ENCODE measurements around the gene ARAP1.

ARAP1 gene

DNA sequence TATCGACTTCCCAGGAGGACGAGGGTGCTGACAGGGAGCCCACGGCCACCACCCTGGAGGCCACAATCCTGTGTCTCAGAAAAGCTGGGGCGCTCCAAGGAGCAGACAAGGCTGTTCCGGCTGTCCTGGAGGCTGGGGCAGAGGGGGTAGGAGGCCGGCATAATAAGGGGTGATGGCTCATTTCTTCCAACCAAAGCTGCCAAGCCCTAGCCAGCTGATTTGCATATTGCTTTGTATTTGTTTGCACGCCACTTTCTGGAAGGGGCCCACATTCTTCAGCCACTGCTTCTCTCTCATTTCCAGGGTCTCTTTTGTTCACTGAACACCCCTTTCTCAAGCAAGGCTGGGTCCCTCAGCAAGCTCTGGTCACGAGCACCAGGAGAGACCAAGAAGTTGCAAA is 82.7 kb downstream of the ARAP1 start:
- H3K4me3 ChIP-seq (replicated peaks; ENCODE audit: insufficient read depth, low read length) = no peak overlapping the region
- no peak for TF ChIP-seq GABPA (IDR thresholded peaks at IDR 0.05; ENCODE audit: low read depth)
- no peak for TF ChIP-seq POLR2AphosphoS5 (IDR thresholded peaks at IDR 0.05; ENCODE audit: low read depth)
- no peak for TF ChIP-seq SPI1 (IDR thresholded peaks at IDR 0.05; ENCODE audit: borderline replicate concordance, low read depth)
- TF ChIP-seq, protein P1, sequence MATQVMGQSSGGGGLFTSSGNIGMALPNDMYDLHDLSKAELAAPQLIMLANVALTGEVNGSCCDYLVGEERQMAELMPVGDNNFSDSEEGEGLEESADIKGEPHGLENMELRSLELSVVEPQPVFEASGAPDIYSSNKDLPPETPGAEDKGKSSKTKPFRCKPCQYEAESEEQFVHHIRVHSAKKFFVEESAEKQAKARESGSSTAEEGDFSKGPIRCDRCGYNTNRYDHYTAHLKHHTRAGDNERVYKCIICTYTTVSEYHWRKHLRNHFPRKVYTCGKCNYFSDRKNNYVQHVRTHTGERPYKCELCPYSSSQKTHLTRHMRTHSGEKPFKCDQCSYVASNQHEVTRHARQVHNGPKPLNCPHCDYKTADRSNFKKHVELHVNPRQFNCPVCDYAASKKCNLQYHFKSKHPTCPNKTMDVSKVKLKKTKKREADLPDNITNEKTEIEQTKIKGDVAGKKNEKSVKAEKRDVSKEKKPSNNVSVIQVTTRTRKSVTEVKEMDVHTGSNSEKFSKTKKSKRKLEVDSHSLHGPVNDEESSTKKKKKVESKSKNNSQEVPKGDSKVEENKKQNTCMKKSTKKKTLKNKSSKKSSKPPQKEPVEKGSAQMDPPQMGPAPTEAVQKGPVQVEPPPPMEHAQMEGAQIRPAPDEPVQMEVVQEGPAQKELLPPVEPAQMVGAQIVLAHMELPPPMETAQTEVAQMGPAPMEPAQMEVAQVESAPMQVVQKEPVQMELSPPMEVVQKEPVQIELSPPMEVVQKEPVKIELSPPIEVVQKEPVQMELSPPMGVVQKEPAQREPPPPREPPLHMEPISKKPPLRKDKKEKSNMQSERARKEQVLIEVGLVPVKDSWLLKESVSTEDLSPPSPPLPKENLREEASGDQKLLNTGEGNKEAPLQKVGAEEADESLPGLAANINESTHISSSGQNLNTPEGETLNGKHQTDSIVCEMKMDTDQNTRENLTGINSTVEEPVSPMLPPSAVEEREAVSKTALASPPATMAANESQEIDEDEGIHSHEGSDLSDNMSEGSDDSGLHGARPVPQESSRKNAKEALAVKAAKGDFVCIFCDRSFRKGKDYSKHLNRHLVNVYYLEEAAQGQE (IDR thresholded peaks at IDR 0.05; ENCODE audit: insufficient replicate concordance, low read depth) = no peak
- TF ChIP-seq, protein P2, sequence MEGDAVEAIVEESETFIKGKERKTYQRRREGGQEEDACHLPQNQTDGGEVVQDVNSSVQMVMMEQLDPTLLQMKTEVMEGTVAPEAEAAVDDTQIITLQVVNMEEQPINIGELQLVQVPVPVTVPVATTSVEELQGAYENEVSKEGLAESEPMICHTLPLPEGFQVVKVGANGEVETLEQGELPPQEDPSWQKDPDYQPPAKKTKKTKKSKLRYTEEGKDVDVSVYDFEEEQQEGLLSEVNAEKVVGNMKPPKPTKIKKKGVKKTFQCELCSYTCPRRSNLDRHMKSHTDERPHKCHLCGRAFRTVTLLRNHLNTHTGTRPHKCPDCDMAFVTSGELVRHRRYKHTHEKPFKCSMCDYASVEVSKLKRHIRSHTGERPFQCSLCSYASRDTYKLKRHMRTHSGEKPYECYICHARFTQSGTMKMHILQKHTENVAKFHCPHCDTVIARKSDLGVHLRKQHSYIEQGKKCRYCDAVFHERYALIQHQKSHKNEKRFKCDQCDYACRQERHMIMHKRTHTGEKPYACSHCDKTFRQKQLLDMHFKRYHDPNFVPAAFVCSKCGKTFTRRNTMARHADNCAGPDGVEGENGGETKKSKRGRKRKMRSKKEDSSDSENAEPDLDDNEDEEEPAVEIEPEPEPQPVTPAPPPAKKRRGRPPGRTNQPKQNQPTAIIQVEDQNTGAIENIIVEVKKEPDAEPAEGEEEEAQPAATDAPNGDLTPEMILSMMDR (IDR thresholded peaks at IDR 0.05; ENCODE audit: insufficient read depth, low read length) = no peak
- peaks cover 30% of the 10 kb centered on the region for H3K27me3 ChIP-seq (ENCODE audit: insufficient read depth, poor library complexity, severe bottlenecking)
- no peak for DNase-seq (ENCODE audit: low read depth in 1 of 2, low spot score in 1 of 2)
- H3K27ac ChIP-seq (replicated peaks) = no peak overlapping the region

DNA sequence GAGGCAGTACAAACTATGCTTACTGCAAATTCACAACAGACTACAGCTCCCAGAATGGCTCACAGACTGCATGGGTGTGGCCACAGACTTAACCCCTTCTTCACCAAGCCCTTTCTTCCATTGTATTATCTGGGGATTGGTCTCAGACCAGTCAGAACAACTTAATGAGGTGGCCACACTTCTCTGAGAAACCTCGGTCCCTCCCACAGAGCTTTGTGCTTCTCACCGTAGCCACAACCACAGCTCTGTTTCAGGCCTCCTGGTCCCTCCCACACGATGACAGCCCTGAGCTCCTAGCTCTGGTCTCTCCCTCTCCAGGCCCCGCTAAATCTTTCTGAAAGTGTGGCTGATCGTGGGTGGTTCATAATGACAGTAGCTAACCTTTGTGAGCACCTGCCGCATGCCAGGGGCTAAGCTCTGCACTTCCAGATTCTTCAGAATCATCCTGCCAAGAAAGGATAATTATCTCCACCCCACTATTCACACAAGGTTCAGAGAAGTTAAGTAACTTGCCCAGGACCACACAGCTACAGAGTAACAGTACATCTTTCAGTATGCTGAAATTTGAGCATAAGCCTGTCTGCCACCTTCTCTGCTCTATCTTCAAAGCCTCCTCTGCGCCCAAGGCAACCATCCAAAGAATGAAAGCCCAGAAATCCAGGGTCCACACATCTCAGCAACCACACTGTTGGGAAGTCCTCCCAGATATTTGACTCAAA is 83.4 kb downstream of the ARAP1 start:
- H3K4me3 ChIP-seq (replicated peaks; ENCODE audit: insufficient read depth, low read length) = no peak overlapping the region
- H3K27me3 ChIP-seq (ENCODE audit: insufficient read depth, poor library complexity, severe bottlenecking) = peaks cover 23% of the 10 kb centered on the region
- no peak for DNase-seq (ENCODE audit: low read depth in 1 of 2, low spot score in 1 of 2)
- TF ChIP-seq POLR2AphosphoS5 (IDR thresholded peaks at IDR 0.05; ENCODE audit: low read depth) (no peak), SPI1 (IDR thresholded peaks at IDR 0.05; ENCODE audit: borderline replicate concordance, low read depth) (no peak), GABPA (IDR thresholded peaks at IDR 0.05; ENCODE audit: low read depth) (no peak)
- TF ChIP-seq, protein P2 (IDR thresholded peaks at IDR 0.05; ENCODE audit: insufficient read depth, low read length) = no peak
- TF ChIP-seq, protein P1 (IDR thresholded peaks at IDR 0.05; ENCODE audit: insufficient replicate concordance, low read depth) = no peak
- H3K27ac ChIP-seq (replicated peaks) = no peak overlapping the region

DNA sequence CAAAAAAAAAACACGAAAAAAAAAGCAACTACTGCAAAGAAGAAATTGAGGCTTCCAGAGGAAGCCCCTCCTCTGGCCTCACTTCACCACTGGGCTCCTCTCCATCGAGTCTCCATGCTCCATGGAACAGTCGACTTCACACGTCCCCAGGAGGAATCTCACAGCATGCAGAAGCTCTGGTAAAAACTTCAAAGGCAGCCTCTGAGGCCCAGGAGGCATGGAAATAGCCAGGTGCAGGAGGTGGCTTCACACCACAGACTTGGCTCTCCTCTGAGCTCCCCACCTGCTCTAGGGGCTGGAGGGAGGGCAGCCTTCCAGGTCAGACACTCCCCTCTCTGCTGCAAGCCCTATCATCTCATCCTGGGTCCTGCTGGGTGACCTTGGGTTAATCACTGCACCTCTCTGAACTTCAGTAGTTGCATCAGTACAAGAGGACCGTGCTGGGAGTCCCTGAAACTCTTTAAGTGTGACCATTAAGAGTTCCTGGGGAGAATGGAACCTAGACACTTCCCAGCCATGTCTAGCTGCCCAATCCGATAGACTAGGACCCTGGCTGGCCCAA is 86.2 kb downstream of the ARAP1 start:
- TF ChIP-seq, protein P1 (IDR thresholded peaks at IDR 0.05; ENCODE audit: insufficient replicate concordance, low read depth) = no peak
- TF ChIP-seq, protein P2 (IDR thresholded peaks at IDR 0.05; ENCODE audit: insufficient read depth, low read length) = no peak
- TF ChIP-seq POLR2AphosphoS5 (IDR thresholded peaks at IDR 0.05; ENCODE audit: low read depth) = no peak
- TF ChIP-seq GABPA (IDR thresholded peaks at IDR 0.05; ENCODE audit: low read depth) = no peak
- TF ChIP-seq SPI1 (IDR thresholded peaks at IDR 0.05; ENCODE audit: borderline replicate concordance, low read depth) = no peak
- Histone ChIP-seq H3K4me3 (replicated peaks; ENCODE audit: insufficient read depth, low read length) (no peak overlapping the region), H3K27ac (replicated peaks) (no peak overlapping the region), H3K27me3 (ENCODE audit: insufficient read depth, poor library complexity, severe bottlenecking) (peaks cover 11% of the 10 kb centered on the region)
- DNase-seq (ENCODE audit: low read depth in 1 of 2, low spot score in 1 of 2) = no peak
